Raji (cell line): ENCODE measurements around the gene ANKRA2.

Experiments
- POLR2A ChIP-seq: IDR thresholded peaks from 2 replicates; pipeline ENCODE4 v1.6.1; 2011; ENCODE audit warnings: low read depth, low read length, control low read depth; ENCODE audit not compliant: insufficient read depth

ANKRA2 gene

DNA sequence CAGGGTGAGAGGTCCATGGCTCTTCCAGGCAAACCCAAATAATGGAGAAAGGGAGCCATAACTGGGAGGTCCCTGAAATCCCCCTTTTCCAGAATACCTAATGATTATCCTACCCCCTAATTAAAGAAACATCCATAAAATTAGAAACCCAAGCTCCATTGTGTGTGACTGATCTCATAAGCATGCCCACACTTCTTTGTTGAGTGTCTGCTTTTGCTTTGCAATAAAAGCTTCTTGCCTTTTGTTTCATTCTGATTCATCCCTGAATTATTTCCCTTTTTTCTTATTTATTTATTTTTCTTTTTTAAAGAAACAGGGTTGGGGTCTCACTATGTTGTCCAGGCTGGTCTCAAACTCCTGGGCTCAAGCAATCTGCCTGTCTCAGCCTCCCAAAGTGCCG, 34.1 kb downstream of the ANKRA2 start:
- TF ChIP-seq POLR2A, result no peak

DNA sequence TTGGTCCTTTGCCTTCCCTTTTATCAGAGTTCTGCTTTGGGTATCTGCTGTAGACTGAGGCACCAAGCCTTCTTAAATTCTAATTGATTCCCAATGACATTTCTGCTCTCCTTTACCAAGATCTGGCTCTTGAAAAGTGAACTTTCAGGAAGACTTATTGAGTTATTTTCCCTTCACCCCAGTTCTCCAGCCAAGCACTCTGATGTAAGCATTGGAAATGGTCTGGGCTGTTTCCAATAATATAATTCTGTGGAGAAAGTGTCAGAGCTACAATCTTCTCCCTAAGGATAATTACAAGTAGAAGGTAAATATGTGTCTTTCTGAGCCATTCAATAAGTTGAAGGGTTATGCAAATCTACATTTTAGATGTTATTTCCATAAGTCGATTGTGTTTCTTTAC, 36.4 kb downstream of the ANKRA2 start:
- no peak for TF ChIP-seq POLR2A

DNA sequence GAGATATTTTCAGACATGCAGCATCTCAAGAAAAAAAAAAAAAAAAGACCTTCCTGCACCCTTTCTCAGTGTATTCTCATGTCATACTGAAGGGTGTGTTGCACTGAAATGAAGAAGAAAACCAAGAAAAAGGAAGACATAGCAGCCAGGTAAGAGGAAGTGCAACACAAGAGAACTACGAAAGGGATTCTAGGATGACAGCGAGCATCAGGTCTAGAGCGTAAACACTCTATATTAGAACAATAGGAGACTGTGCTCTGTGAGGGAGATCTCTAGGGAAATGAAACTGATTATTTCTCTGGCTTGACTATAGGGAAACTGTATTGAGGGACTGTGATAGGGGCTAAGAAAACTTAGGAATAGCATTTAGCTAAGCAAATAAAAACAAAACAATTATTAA, 37.2 kb downstream of the ANKRA2 start:
- no peak for TF ChIP-seq POLR2A

- no peak for TF ChIP-seq POLR2A
Measured at GRCh38 chr5:73525606-73526203, 39.7 kb downstream of the ANKRA2 start.

DNA sequence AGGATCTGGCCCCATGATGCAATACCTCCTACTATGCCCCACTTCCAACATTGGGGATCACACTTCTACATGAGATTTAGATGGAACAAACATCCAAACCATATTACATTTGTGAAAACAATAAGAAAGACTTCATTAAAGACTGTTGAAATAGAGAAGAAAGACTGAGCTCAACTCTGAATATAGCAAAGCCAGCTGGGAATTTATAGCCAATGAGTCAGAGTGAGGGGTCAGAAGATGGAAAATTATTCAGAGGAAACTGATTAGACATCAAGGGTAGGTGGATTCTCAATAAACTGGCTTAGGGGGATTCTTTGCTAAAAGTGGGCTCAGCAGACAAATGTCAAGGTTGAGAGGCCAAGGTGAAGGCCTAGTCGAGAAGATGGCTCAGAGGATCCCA, 41.6 kb downstream of the ANKRA2 start:
- TF ChIP-seq POLR2A, result no peak

GRCh38 chr5:73522989-73523388, 42.5 kb downstream of the ANKRA2 start:
- no peak for TF ChIP-seq POLR2A

- peak; percentile 52 for TF ChIP-seq POLR2A
Measured at GRCh38 chr5:73519531-73520283, 45.7 kb downstream of the ANKRA2 start.

DNA sequence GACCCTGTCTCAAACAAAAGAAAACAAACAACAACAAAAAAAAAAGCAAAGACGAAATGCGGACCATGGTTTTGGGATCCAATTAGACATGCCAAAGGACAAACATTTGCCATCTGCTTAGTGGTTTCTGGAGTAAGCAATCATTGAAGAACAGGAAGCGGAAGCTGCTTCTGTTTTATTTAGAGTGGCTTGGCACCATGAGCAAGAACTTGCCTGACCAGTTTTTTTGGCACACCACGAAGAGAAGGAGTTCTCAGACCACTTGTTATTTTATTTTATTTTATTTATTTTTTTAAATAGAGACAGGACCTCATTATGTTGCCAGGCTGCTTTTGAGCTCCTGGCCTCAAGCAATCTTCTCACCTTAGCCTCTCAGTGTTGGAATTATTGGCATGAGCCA, 50.2 kb downstream of the ANKRA2 start:
- TF ChIP-seq POLR2A, result no peak

DNA sequence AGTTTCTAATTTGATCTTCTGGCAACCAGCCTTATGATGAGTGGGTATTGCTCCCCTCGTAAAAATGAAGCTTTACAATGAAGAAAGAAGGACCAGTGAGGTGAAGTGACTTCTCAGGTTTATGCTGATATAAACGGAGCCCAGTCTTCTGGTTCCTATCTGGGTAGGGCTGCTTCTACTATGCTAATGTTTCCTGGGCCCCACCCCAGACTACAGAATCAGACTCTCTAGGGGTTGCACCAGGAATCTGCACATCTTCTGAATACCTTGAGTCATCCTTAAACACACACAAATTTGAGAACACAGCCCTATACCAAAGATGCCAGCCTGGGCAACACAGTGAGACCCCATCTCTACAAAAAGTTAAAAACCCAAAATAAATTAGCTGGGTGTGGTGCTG, 51.0 kb downstream of the ANKRA2 start:
- TF ChIP-seq POLR2A, result no peak

GRCh38 chr5:73513996-73514395, 51.4 kb downstream of the ANKRA2 start:
- no peak for TF ChIP-seq POLR2A

DNA sequence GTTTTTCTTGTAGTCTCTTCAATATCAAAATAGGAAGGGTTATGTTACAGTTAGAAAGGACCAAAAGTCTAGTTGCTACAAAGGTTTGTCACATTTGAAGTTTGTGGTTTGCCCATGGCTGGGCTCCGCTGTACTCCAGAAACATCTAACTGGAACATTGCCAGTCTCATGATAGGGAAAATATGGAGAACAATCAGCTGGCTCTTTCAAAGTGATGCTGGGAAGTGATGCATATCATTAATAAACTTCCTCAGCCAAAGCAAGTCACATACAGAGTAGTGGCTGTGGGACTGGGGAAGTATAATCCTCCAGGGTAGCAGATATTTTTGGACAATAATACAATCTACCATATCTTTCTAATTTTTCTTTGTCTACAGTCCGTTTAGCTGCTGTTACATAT, 58.4 kb downstream of the ANKRA2 start:
- TF ChIP-seq POLR2A, result no peak

DNA sequence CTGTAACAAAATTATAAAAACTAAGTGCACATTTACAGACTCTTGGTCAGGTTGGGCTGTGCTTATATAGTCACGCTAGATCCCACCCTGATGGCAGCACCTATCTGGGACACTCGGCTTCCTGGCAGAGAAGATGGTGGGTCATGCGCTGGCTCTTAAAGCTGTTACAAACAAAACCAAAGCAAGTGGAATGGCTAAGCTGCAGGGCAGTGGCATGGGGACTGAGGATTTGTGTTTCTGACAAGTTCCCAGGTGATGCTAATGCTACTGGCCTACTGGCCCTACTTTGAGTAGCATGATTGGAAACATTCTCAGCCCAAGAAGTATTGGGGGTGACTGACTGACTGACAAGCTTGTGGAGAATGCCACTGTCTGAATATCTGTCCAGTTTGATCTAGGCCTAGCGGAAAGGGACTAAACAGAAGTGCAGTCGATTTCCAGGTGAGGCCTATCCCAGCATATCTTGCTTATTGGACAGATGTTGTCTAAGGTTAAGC, 58.9 kb downstream of the ANKRA2 start:
- no peak for TF ChIP-seq POLR2A
